Astrocyte of the spinal cord (primary cell): ENCODE data around the gene KIF13A.
"Not testable (repeated sequence)": the region's sequence is repeated elsewhere in the genome, so short reads cannot be mapped to it uniquely, and the experiment has no call there.

Experiments used
- DNase-seq: peaks from one replicate; pipeline ENCODE4 v3.0.0; 2011; ENCODE audit warnings: low read depth, low spot score
- H3K4me3 ChIP-seq: 2 replicates; pipeline ENCODE4 v1.5.1; 2011; ENCODE audit warnings: low read depth, mild to moderate bottlenecking, low read length, moderate library complexity
- CTCF ChIP-seq: IDR thresholded peaks from 2 replicates; pipeline ENCODE4 v1.5.1; 2012; ENCODE audit warnings: low read depth, mild to moderate bottlenecking, low read length, inconsistent platforms
- in situ Hi-C: cut with HindIII; loops from 2 replicates; pipeline ENCODE4 v1.10.0; 2017; ENCODE audit warnings: low sequenced_read_pairs

KIF13A gene

GRCh38 chr6:17894905-17895304 lies 92.5 kb downstream of the KIF13A start:
- no peak for TF ChIP-seq CTCF
- H3K4me3 ChIP-seq = no peak overlapping the region
- in situ Hi-C loops = no loop called here
- DNase-seq = no peak

DNA sequence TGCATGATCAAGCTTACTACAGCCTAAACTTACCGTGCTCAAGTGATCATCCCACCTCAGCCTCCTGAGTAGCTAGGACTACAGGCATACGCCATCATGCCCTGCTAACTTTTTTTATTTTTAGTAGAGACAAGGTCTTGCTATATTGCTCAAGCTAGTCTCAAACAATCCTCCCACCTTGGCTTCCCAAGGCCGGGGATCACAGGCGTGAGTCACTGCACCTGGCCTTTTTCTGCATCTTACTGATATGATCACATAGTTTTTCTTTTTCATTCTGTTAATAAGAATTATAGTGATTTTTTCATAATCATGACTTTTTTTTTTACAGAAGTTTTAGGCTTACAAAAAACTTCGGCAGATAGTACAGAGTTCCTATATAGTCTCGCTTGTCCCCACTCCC lies 93.2 kb downstream of the KIF13A start:
- no peak for DNase-seq
- in situ Hi-C loops = no loop called here
- TF ChIP-seq CTCF = no peak
- no peak overlapping the region for H3K4me3 ChIP-seq

GRCh38 chr6:17892097-17892686 lies 95.2 kb downstream of the KIF13A start:
- no peak overlapping the region for H3K4me3 ChIP-seq
- no peak for DNase-seq
- TF ChIP-seq CTCF = no peak
- in situ Hi-C loops = no loop called here

GRCh38 chr6:17890309-17890708 lies 97.1 kb downstream of the KIF13A start:
- in situ Hi-C loops = no loop called here
- TF ChIP-seq CTCF = no peak
- no peak overlapping the region for H3K4me3 ChIP-seq
- DNase-seq = no peak

GRCh38 chr6:17889777-17890176 lies 97.7 kb downstream of the KIF13A start:
- in situ Hi-C loops, H3K4me3 ChIP-seq, DNase-seq: not testable (repeated sequence)

DNA sequence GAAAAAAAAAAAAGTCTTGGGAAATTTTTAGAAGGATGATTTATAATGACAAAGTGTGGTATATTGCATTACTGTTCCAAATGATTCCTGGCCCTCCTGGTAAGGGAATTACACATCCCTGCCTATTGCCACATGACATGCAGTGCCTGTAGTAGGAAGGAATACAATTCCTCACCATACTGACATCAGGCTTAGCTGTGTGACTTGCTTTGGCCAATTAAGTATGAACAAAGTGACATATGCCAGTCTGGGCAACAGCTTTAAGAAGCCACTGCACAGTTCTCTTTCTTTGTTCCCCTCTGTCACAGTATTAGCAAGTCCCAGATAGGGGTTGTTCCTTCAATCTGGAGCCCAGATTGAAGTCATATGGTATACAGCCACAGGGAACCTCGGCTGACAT lies 100.5 kb downstream of the KIF13A start:
- no peak for TF ChIP-seq CTCF
- no peak overlapping the region for H3K4me3 ChIP-seq
- no peak for DNase-seq
- in situ Hi-C loops = no loop called here

GRCh38 chr6:17885889-17886576 lies 101.4 kb downstream of the KIF13A start:
- in situ Hi-C loops = no loop called here
- no peak for TF ChIP-seq CTCF
- H3K4me3 ChIP-seq = no peak overlapping the region
- DNase-seq = no peak
